Measurements from ENCODE around the gene C11orf86.
"Not testable (repeated sequence)": the region's sequence is repeated elsewhere in the genome, so short reads cannot be mapped to it uniquely, and the experiment has no call there.

C11orf86 gene

DNA sequence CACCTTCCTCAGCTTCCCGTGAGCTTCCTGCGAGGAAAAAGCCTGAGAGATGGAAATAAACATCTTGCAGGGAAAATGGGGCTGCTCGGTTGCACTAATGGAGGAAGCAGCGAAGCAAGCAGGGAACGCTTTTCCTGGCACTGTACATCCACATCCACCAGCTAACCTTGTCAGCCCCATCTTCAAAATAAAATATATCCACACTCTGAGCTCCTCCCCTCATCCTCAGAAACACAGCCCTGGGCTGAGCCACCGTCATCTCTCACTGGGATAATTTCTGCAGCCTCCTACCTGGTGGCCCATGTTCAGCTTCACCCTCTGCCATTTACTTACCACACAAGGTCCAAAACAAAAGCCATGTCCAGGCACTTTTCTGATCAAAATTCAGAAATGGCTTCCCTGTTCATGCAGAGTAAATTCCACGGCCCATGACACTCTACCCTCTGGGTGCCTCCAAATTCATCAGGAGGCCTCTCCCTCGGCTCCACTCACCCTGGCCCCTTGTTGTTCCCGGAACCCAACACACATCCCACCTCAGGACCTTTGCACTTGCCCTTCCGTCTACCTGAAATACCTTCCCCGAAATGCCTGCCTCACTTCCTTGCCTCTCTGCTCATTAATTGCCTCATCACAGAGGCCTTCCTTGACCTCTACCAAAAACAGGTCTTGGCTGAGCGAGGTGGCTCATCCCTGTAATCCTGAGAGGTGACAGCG, 13.0 kb downstream of the C11orf86 start:
- DNase-seq (ENCODE audit: low spot score): no peak
- TF ChIP-seq, protein P1, sequence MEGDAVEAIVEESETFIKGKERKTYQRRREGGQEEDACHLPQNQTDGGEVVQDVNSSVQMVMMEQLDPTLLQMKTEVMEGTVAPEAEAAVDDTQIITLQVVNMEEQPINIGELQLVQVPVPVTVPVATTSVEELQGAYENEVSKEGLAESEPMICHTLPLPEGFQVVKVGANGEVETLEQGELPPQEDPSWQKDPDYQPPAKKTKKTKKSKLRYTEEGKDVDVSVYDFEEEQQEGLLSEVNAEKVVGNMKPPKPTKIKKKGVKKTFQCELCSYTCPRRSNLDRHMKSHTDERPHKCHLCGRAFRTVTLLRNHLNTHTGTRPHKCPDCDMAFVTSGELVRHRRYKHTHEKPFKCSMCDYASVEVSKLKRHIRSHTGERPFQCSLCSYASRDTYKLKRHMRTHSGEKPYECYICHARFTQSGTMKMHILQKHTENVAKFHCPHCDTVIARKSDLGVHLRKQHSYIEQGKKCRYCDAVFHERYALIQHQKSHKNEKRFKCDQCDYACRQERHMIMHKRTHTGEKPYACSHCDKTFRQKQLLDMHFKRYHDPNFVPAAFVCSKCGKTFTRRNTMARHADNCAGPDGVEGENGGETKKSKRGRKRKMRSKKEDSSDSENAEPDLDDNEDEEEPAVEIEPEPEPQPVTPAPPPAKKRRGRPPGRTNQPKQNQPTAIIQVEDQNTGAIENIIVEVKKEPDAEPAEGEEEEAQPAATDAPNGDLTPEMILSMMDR (IDR thresholded peaks at IDR 0.05): no peak
- no peak overlapping the region for H3K4me3 ChIP-seq

DNA sequence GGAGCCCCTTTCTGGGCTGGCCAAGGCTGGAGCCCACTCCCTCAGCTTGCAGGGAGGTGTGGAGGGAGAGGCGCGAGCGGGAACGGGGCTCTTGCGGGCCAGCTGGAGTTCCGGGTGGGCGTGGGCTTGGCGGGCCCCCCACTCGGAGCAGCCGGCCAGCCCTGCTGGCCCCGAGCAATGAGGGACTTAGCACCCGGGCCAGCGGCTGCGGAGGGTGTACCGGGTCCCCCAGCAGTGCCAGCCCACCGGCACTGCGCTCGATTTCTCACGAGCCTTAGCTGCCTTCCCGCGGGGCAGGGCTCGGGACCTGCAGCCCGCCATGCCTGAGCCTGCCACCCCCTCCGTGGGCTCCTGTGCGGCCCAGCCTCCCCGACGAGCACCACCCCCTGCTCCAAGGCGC, 13.6 kb downstream of the C11orf86 start:
- not testable (repeated sequence) for H3K4me3 ChIP-seq; H3K27ac ChIP-seq; DNase-seq (ENCODE audit: low spot score)

More for the DNA sequence above, 13.0 kb downstream of the C11orf86 start:
- H3K27ac ChIP-seq: no peak overlapping the region

DNA sequence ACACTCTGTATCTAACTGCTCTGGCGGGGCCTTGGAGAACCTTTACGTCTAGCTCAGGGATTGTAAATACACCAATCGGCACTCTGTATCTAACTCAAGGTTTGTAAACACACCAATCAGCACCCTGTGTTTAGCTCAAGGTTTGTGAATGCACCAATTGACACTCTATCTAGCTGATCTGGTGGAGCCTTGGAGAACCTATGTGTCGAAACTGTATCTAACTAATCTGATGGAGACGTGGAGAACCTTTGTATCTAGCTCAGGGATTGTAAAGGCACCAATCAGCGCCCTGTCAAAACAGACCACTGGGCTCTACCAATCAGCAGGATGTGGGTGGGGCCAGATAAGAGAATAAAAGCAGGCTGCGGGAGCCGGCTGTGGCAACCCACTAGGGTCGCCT, 14.3 kb downstream of the C11orf86 start:
- not testable (repeated sequence) for H3K27ac ChIP-seq; DNase-seq (ENCODE audit: low spot score); H3K4me3 ChIP-seq

DNA sequence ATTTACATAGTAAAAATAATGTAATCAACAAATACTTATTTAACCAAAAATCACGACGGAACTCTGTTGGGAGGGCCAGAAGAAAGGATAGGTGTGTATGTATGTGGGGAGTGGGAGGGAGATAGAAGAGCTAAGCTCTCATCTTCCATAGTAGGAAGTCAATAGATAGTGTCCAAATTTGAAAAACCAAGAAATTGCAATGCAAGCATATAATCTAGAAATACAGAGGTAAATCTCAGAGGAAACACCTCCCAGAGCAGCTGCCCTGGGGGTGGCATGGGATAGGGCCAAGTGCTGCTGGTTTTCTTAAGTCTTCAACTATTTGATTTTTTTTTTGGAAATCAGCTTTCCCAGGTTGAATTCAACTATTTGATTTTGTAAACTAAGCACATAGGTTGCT, 16.9 kb downstream of the C11orf86 start:
- no peak for DNase-seq (ENCODE audit: low spot score)
- Histone ChIP-seq H3K4me3 (no peak overlapping the region), H3K27ac (no peak overlapping the region)
- TF ChIP-seq, protein P1 (IDR thresholded peaks at IDR 0.05): no peak

DNA sequence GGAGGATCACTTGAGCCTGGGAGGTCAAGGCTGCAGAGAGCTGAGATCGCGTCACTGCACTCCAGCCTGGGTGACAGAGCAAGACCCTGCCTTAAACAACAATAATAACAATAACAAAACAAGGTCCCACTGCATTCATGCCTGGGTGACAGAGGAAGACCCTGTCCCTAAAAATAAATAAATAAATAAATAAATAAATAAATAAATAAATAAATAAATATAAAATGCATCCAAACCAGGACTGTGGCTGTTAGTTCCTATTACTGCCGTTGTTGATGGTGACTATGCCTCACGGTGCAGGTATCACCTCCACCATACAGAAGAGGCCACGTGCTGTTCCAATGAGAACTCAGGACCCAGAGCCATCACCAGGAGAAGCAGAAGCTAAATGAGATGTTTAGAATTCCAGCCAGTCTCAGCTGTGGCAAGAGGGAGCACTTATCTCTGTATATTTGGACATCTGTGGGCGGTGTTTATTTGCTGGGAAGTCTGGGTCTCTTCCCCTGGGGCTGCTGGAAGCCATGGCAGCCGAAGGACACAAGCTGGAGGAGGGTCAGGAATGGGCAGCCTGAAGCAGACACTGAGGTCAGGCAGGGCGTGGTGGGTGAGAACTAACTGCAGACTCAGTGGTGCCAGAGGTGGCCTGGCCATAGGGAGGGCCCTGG, 21.6 kb downstream of the C11orf86 start:
- no peak overlapping the region for H3K4me3 ChIP-seq
- H3K27ac ChIP-seq: peak overlapping the region in 1 of 2 donors; percentile 81
- peak; percentile 85 for DNase-seq (ENCODE audit: low spot score)
- TF ChIP-seq, protein P1 (IDR thresholded peaks at IDR 0.05): no peak

DNA sequence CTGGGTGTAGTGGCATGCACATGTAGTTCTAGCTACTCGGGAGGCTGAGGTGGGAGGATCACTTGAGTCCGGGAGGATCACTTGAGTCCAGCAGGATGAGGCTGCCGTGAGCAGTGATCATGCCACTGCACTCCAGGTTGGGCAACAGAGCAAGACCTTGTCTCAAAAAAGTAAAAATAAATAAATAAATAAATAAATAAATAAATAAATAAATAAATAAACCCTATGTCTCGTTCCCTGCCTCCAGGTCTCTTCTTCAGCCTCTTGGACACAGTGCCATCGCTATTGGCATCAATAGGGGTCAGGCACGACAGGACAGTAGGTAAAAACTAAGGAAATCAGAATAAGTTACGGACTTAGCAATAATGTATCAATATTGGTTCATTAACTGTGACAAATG, 24.5 kb downstream of the C11orf86 start:
- TF ChIP-seq, protein P1 (IDR thresholded peaks at IDR 0.05): no peak
- DNase-seq (ENCODE audit: low spot score): no peak
- Histone ChIP-seq H3K4me3 (no peak overlapping the region), H3K27ac (no peak overlapping the region)

DNA sequence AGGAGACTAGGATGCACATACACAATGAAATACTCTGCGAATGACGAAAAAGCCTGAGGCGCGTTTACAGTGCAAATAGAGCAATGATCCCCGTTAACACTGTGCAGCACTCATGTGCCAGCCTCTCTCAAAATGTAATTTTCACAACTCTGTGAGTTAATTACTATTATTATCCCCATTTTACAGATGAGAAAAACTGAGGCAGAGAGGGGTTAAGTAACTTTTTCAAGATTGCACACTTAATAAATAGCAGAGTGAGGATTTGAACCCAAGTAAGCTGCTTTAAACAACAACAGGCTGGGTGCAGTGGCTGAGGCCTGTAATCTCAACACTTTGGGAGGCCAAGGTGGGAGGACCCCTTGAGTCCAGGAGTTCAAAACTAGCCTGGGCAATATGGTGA, 26.2 kb downstream of the C11orf86 start:
- TF ChIP-seq, protein P1 (IDR thresholded peaks at IDR 0.05): no peak
- no peak for DNase-seq (ENCODE audit: low spot score)
- no peak overlapping the region for H3K4me3 ChIP-seq
- H3K27ac ChIP-seq: no peak overlapping the region

DNA sequence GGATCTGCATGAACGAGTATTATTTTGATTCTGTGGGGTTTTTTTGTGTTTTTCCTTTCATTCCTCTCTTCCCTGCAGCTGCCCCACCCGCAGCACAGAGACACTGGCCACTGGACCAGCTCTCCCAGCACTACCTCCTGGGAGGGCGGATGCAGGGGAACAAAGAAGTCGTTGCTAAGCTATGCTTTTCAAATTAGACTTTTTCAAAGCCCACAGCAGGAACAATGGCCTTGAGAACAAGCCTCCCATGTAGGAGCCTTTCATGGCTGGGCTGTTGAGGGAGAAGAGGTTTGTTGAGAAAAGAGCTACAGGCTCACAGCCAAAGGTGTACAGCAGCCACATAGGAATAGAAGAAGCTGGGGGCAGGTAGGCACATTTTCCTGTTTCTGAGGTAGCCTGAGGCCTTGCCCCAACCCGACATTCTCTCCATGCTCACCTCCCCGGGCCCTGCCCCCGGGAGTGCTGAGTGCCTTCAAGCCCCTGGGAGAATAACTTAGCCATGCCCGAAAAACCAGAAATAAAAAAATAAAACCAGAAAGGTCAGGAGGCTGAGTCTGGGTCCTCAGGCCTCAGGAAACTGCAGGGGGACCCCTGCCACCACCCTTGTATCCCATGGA, 27.3 kb downstream of the C11orf86 start:
- no peak overlapping the region for H3K27ac ChIP-seq
- no peak overlapping the region for H3K4me3 ChIP-seq
- no peak for DNase-seq (ENCODE audit: low spot score)
- TF ChIP-seq, protein P1 (IDR thresholded peaks at IDR 0.05): no peak
